HG02981 (cell line): Measurements from ENCODE around the gene SLX9.
"Not testable (repeated sequence)": the region's sequence is repeated elsewhere in the genome, so short reads cannot be mapped to it uniquely, and the experiment has no call there.

ENCODE experiments used
- ATAC-seq: cut with Tn5 transposase; IDR thresholded peaks from one replicate; pipeline ENCODE4 v1.9.1; 2021; ENCODE audit warnings: mild to moderate bottlenecking, moderate library complexity; ENCODE audit not compliant: unreplicated experiment

Gene SLX9

DNA sequence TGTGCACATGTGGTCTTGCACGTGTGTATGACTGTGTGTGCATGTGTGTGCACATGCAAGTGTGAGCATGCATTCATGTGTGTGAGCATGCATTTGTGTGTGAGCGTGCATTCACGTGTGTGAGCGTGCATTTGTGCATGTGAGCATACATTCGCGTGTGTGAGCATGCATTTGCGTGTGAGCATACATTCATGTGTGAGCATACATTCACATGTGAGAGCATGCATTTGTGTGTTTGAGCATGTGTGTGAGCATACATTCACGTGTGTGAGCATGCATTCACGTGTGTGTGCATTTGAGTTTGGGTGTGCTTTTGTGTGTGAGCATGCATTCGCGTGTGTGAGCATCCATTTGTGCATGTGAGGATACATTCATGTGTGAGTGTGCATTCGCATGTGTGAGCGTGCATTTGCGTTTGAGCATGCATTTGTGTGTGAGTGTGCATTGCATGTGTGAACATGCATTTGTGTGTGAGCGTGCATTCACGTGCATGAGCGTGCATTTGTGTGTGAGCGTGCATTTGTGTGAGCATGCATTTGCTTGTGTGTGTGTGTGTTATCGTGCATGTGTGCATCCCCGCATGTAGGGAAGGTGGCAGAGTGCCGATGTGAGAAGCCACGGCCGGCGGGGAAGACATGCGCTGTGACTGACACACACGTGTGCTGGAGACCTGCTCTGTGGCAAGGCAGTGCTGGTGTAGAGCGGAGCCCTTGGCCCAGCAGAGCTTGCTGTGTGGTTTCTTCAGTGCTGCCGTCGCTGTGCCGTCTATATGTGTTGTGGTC, 37.4 kb upstream of the SLX9 start:
- ATAC-seq, result no peak

DNA sequence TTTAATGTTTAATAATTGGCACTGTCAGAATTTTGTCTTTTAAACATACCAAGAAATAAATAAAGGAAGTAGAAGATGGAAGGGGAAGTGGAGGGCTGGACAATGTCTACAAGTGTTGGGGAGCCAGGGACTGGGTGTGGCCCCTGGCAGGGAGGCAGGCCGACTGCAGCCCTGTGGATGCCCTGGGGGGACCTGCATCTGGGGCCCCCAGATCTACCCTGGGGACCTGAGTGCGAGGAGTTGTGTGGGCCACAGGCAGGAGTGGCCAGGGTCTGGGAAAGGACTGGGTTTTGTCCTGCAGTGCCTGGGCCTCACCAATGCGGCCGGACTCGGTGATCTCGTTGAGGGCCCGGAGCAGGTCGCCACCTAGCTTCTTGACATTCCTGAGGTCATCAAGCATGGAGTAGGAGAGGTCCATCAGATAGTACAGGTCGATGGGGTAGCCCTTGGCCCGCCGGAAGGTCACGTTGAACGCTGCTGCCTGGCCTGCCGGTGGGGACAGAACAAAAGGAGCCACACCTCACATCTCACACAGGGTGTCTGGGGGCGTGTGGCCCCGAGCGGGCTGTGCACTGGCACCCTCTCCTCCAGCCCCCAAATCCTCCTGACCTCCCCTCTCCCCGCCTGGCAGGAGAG, 36.7 kb upstream of the SLX9 start:
- no peak for ATAC-seq

DNA sequence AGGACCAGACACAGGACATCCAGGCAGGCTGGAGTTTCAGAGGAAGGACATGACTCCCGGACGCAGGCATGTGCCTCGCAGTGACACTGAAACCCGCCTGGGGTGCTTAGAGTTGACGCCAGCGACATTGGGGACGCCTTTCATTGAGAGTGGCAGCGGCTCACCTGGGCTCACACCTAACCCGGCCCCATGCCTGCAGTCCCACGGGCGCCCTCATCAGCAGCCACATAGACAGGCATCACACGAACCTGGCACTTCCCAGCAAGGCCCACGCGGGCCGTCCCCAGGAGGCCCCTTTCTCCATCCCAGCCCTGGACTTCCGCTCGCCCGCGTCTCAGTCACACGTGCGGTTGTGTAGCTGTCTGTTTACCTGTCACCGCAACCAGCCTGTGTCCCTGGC, 36.1 kb upstream of the SLX9 start:
- no peak for ATAC-seq

DNA sequence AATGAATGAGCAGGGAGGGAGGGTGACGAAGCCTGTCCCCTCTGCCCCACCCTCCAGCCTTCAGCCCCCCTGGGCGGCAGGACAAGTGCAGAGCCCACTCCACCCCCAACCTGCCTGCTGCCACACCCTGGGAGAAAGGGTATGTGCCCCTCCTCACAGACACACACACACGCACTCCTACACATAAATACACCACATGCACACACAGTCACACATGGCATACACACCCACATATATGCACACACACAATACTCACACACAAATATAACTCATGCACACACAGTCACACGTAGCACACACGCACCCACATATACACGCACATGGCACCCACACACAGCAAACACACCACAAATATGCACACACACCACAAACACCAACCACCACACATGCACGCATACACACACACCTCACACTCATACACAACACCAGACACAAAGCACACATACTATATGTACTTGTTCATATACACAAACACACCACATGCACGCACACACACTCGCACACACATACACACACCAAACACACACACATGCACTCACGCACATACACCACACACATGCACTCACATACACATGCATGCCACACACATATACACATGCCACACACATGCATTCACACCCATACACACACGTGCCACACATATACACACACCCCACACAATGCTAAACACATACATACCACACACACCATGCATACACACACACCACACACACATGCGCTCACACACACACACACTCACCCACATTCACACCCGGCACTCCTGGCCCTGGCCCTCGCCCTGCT, 35.5 kb upstream of the SLX9 start:
- ATAC-seq, result no peak

DNA sequence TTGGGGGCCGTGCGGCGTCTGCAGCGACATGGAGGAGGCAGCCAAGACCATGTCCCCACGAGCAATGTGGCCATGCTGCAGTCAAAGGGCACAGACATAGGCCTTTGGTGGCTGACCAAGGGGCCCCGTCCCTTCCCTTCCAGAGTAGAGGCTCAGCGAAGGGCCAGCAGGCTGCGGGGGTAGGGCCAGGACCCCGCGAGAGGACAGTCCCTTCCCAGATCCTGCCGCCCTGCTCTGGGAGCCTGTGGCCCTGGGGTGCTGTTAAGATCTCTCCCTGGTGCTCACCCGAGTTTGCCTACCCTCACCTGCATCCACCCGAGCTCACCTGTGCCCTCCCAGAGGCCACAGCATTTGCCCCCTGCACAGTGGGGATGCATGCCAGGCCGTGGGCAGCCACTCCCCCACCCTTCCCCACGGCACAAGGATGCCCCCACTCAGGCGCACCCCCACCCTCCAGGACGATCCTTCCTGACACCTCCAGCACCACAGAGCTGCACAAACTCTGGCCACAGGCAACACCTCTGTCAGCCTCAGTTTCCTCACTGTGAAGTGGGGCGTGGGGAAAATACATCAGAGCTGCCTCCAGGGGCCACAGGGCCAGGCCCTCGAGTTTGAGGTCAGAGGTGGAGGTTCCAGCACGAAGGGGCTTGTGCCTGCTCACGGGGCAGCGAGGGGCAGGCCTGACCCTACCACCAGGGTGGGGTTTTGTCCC, 34.7 kb upstream of the SLX9 start:
- ATAC-seq, result no peak

DNA sequence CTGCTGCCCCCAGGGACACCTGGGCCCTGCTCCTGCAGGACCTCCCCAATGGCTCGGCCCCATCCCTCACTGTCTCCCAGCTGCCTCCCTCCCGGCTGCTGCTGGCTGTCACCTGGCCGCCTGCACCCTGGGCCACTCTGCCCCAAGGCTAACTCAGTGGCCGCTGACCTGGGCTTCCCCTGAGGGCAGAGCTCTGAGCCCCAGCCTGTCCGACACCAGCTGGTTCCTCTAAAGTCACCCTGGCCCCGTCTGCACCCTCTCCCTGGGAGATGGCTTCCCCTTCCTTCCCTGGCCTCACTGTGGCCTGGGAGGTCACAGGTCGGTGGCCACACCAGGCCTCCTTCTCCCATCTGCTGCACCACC, 34.1 kb upstream of the SLX9 start:
- ATAC-seq, result no peak

DNA sequence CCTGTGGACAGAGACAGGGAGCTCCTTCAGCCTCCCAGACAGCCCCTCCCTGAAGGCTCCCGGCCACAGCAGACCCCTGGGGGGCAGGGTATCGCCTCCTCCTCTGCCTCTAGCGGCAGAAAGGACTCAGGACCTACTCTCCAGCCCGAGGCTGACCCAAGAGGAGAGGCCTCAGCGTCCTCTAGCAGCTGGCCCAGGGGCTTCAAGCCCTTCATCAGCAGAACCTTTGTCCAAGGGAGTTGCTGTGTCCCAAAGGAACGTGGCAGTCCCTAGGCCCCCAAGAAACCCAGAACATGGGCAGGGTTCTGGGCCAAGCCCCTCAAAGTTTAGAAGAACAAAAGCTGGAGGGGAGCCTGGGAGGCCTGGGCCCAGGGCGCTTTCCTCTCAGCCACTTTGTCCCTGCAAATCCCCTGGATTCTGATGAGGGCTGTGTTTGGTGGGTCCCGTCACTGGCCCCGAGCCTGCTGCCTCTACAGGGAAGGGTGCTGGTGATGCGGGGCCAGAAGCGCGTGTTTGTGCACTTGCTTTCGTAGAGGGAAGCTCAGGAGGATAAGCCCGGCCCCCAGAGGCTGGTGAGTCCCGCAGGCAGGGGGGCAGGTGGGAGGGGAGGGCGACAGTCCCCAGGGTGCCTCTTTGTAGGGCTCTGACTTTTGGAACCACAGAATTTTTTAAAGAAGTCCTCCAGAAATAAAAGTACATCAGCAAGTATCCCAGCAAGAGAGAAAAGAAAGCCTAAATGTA, 32.4 kb upstream of the SLX9 start:
- no peak for ATAC-seq

DNA sequence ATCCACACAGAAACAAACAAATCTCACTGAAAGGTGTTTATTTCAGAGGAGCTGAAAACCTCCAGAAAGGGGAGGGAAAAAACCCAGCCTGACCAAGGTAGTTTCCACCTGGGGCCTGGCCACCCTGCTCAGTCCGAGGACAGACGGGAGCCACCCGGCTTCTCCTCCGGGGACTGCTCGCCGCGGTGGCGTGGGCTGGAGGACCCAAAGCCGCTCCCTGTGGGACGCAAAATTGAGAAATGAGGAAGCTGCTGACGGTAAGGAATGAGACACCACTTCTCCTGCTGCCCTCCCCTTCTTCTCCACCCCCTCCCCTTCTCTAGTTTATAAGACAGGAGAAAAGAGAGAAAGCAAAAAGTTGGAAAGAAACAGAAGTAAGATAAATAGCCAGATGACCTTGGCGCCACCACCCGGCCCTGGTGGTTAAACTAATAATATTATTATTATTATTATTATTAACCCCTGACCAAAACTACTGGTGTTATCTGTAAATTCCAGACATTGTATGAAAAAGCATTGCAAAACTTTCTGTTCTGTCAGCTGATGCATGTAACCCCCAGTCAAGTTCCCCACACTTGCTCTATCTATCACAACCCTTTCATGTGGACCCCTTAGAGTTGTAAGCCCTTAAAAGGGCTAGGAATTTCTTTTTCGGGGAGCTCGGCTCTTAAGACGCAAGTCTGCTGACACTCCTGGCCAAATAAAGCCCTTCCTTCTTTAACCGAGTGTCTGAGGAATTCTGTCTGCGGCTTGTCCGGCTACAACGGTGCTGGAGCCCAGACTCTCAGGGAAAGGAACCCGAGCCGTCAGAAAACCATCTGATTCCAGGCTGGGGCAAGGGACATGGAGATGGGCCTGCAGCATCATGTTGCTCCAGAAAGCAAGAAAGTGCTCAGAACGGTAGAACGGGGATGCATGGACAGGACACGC, 31.6 kb upstream of the SLX9 start:
- no peak for ATAC-seq

DNA sequence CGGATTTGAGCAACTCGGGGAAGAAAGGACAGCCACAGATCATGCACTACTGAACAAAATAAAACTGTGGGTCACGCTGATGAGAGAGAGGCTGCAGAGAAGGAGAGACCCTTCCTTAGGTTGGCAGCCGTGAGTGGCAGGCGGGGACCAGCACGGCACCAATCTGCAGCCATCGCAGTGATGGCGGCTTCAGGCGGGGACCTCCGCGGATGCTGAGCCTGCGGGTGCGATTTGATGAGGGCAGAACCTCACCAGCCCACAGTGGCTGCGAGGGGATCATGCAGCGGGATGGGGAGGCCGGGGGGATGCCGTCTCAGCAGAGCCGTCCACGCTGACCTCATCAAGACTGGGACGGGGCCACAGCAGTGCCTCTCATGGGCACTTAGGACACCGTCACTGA, 30.9 kb upstream of the SLX9 start:
- no peak for ATAC-seq

DNA sequence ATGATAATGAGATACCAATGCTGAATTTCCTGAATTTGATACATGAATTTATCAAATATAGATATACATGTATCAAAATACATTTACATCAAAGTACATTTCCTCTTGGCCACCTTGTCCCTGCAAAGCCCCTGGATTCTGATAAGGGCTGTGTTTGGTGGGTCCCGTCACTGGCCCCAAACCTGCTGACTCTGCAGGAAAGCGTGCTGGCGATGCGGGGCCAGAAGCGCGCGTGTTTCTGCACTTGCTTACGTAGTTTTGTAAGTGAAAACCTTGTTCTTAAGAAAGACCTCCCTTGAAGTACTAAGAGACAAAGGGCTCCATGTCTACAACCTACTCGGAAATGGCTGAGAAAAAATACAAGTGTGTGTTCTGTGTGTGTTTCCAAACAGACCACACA, 30.1 kb upstream of the SLX9 start:
- no peak for ATAC-seq

DNA sequence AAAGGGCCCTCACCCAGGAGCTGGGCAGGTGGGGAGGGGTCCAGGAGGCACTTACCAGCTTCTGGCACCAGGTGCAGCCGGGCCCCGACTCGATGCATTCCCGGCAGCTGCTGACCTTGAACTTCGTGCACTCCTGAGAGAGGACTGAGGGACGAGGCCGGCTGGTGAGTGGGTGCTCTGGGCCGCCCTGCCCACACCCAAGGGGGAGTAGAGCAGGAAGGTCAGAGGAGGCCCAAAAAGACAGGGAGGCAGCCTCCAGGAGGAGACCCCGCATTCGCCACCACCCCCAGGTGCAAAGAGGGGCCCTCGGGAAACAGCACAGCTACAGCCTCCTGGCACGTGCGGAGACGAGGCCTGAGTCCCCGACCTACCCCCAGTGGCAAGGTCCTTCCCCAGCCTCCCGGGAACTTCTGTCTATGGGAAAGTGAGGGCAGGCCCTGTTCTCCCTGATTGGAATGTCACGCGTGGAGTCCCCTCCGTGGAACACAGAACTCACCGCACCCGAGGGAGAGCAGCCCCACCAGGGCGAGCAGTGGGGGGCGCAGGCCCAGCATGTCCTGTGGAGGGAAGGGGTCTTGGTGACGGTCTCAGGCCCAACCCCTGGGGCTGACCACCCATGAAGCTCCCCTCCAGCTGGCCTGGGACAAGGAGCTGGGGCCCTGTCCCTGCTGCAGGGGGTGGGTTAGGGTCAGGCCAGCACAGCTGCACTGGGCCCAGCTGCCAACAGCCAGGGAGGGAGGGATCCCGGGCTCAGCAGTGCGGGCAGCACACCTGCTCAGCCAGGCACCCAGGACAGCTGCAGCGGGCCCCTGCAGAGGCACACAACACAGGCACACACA, 29.4 kb upstream of the SLX9 start:
- no peak for ATAC-seq

DNA sequence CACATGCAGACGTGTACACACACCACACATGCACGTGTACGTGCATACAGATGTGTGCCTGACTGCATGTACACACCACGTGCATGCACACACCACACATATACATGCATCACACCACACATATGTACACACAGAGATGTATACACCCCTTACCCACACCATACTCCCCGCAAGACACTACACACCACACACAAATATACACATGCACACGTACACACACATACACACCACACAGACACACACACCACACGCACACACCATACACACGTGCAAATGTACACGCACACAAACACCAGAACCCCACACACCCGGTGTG, 28.8 kb upstream of the SLX9 start:
- no peak for ATAC-seq

DNA sequence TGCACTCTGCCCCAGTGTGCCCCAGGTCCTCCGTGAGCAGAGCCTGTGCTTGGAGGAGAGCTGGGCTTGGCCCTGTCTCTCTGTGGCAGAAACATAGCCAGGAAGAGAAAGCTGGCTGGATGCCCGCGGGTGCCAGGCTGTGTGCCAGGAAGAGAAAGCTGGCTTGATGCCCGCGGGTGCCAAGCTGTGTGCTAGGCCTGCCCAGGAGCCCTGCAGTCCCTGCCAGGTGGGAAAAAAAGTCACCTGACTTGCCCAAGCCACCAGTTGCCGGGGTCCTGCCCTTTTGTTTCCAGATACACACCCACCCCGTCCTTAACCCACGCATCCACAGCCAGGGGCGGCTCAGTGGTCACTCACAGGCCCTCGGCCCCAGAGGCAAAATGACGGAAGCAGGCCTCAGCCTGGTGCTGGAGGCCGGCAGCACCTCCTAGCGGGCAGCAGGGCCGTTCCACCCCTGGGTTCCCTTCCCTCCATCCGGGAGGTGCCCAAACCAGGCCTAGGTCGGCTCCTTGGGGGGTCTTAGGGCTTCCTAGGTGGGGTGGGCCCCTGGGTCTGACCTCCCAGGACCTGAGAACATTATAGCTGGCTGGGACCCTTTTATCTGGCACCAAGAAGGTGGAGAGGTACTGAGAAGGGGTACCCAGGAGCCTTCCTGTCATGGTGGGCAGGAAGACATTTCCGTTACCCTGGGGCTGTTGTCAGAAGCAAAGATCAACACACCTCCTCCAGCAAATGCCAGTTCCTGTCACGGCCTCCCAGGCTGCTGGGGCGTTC, 28.3 kb upstream of the SLX9 start:
- ATAC-seq, result no peak

DNA sequence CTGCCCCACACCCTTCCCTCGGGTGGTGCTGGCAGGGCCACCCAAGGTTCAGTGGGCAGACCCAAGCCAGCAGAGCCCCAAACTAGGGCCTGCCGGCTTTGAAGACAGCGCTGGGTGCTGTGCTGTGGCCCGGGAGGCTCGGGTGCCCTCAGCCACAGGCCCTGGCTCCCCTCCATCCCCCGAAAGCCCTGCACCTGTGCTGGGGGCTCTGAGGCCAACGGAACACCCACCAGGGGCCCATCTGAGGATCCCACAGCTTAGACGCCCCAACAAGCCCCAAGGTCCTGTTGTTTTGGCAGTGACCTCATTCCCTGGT, 27.7 kb upstream of the SLX9 start:
- ATAC-seq, result no peak

DNA sequence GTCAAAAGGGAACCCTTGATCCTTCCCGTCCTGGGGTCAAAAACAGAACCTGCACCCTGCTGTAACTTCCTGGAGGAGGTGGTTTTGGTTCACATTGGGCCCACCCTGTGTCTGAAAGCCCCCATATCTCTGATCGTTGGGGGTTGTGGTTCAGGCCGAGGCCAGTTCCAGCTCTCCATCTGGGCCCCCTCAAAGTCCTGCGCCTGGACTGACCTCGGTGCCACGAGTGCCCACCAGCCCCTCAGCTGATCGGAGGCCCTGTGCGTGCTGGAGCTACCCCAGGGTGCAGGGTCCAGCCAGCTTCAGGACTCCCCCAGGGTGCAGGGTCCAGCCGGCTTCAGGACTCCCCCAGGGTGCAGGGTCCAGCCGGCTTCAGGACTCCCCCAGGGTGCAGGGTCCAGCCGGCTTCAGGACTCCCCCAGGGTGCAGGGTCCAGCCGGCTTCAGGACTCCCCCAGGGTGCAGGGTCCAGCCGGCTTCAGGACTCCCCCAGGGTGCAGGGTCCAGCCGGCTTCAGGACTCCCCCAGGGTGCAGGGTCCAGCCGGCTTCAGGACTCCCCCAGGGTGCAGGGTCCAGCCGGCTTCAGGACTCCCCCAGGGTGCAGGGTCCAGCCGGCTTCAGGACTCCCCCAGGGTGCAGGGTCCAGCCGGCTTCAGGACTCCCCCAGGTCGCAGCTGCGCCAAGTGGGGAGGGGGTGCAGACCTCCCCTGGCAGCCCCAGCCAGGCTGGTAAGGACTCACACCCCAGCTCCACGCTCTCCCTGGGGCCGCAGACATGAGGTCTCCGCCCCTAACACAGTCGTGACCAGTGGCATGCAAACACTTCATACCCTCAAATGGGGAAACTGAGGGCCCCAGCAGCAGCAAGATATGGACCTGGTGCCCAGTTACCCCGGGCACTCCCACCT, 27.1 kb upstream of the SLX9 start:
- not testable (repeated sequence) for ATAC-seq

DNA sequence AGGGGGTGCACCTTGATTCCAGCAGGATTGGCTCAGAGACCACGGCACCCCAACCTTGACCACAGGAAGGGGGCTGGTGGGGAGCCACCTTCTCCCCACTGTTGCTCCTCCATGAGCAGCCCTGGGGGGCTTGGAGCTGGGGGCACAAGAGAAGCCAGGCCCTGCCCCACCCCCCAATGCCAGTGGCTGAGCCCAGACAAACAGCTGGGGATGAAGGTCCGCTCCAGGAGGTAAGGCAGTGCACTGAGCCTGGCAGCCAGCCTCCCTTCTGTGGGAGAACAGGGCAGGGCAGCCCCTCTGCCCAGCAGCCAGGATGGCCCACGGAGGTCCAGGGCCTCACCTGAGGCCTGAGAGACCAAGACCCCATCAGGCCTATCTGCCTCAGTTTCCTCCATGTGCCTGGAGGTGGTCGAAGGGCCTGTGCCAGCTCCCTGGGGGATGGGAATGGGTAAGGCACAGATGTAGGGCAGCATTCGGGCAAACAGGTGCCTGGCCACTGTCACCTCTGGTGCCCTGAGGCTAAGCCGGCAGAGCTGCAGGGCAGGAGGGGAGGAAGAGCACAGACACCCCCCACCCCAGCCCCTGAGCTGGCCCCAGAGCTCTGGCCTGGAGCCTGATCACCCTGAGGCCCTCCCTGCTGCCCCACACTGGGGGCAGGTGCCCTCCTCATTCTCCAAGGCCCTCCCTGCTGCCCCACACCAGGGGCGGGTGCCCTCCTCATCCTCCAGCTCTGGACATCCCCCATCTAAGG, 26.2 kb upstream of the SLX9 start:
- no peak for ATAC-seq
